CD4-positive, alpha-beta T cell treated with Interleukin-2 at 100 ng/mL for 4 hours (primary cell): ENCODE data around the gene UTP3.
"Not testable (repeated sequence)": the region's sequence is repeated elsewhere in the genome, so short reads cannot be mapped to it uniquely, and the experiment has no call there.

Source experiments
- DNase-seq: peaks from one replicate; pipeline ENCODE4 v3.0.0-alpha.2; 2020; ENCODE audit warnings: low spot score

UTP3 gene

DNA sequence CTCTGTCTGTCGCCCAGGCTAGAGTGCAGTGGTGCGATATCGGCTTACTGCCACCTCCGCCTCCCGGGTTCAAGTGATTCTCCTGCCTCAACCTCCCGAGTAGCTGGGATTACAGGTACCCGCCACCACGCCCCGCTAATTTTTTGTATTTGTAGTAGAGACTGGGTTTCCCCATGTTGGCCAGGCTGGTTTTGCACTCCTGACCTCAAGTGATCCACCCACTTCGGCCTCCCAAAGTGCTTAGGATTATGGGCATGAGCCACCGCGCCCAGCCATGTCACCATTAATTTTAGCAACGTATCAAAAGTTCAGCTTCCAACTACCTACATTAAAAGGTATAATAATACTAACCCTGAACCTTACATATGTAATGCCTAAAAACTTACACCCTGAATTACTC is 940 bp upstream of the UTP3 start:
- DNase-seq, result no peak

DNA sequence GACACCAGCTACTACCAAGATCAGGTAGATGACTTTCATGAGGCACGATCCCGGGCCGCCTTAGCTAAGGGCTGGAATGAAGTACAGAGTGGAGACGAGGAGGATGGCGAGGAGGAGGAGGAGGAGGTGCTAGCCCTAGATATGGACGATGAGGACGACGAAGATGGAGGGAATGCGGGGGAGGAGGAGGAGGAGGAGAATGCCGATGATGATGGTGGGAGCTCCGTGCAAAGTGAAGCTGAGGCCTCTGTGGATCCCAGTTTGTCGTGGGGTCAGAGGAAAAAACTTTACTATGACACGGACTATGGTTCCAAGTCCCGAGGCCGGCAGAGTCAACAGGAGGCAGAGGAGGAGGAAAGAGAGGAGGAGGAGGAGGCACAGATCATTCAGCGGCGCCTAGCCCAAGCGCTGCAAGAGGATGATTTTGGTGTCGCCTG is 481 bp downstream of the UTP3 start:
- peak; percentile 7 for DNase-seq

DNA sequence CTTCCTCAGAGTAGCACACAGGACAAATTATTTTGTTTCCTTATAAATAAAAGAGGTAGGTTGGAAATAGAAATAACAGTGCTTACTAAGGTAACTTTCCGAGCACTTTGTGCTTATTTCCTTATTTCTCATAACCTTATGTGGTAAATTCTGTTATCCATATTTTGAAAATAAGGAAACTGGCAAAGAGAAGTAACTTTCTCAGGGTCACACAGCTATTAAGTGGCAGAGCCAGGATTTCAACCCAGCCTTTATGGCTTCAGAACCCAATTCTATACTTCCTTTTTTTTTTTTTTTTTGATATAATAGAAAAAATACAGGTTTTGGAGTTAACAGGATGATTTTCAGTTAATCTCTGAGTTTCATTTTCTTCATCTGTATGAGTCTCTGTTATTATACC is 3.3 kb downstream of the UTP3 start:
- DNase-seq, result no peak

DNA sequence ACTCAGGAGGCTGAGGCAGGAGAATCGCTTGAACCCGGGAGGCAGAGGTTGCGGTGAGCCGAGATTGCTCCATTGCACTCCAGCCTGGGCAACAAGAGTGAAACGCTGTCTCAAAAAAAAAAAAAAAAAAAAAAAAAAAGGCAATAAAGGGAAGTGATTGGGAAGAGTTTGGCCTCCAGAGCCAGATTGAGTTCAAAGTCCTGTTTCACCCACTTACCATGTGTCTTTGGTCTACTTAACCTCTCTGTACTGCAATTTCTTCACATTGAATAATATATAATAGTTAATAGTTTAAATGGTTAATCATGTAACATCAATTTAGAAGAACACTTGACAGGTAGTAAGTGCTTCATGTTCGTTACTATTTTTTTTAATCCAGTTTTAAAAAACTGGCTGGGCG is 6.3 kb downstream of the UTP3 start:
- DNase-seq, result not testable (repeated sequence)

DNA sequence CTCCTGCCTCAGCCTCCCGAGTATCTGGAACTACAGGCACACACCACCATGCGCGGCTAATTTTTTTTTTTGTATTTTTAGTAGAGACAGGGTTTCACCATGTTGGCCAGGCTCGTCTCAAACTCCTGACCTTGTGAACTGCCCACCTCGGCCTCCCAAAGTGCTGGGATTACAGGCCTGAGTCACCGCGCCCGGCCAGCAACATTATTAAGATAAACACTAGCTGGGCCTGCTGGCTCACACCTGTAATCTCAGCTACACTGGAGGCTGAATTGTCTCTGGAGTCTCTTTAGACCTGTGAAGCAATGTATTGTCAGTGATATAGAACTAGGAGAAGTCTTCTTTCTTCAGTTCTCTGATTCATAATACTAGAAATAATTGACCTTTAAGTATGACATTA is 10.1 kb downstream of the UTP3 start:
- not testable (repeated sequence) for DNase-seq

DNA sequence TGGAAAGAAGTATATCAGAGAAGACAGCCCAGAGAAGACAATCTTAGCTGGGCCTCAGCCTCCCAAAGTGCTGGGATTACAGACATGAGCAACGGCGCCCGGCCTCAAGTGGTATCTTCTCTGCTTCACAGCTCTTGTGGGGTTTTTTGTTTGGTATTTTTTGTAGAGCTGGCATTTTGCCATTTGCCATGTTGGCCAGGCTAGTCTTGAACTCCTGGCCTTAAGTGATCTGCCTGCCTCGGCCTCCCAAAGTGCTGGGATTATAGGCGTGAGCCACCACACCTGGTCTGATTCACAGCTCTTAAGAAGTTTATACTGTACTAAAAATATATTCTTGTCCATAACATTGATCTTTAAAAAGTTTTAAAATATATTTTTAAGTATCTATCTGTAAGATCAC is 12.4 kb downstream of the UTP3 start:
- DNase-seq, result no peak

DNA sequence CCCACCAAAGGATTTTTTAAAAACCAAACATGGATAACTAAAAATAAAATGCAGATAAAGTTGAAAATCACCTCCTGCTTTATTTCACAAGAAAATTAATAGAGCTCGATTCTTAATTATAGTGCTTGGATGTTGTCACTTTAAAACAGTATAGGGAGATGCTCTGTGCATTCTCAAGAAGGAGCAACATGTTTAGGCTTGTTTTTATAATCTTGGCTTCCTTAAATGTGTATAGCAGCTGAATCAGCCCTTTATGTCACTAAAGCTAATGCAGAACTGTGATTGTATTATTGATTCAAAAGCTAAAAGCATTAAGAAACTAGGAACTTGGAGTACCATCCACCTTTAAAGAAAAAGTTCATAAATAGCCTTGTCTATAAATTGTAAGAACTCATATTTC is 12.9 kb downstream of the UTP3 start:
- no peak for DNase-seq

DNA sequence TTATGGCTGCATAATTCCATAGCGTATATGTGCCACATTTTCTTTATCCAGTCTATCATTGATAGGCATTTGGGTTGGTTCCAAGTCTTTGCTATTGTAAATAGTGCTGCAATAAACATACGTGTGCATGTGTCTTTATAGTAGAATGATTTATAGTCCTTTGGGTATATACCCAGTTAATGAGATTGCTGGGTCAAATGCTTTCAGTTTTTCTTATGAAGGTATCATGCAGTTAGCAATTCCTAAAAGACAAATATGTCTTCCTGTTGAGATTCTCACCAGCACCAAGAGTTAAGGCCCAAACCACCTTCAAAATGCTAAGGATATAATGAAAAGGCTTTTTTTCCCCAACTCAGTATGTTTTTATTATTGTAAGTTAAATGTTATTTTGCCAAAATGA is 14.3 kb downstream of the UTP3 start:
- DNase-seq, result not testable (repeated sequence)

DNA sequence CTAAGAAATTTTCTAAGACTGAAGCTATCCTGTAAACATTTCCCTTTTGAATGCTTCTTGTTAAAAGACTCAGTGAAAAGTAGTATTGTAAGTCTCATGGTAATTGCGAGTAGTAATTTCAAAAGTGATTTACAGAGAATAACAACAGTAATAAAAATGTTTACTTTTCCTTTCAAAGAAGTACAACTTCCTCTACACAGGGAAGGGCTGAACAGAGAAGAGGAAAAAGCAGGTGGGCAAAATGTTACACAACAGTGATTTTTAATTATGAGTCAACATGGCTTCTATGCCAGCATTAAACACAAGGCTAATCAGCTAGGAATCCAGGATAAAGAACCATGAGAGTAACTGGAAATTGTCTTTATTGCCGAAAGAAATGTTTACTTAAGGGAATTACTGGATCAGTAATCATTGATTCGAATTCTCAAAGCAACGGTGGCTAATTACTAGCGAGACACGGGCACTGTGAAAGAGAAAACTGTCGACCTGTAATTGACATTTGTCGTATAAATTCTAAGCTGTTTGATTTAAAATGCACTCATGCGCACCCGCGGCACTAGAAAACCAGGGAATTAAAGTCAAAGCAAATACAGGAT is 15.4 kb downstream of the UTP3 start:
- no peak for DNase-seq

DNA sequence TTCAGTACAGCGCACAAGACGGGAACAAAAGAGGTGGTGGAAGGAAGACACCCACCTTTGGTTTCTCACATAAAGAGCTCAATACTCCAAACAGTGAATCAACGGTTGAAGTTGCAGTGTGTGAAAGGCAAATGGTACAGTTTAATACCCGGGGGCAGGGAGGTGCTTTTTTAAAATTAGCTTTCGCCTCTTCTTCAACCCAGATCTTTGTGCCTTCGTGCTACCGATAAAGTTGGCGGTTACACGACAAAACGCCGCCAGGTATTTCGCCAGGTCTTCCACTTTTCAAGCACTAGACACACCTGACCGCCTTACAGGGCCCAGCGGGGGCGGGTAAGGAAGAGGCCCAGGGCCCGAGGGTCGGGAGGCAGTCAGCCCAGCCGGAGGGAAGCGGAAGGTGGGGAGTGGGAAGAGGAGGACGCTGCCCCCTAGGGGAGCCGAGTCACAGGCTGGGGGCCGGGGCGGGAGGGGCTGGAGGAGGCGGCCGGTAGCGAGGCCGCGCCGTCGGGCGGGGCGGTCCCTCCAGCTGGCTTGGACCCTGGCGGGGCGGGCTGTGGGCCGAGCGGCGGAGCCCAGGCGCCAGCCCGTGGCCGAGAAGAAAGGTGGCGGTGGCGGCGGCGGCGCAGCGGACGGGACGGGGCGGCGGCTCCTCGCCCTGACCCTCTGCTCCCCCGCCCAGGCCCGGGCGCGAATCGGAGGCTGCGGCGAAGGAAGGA is 16.0 kb downstream of the UTP3 start:
- peak; percentile 57 for DNase-seq

DNA sequence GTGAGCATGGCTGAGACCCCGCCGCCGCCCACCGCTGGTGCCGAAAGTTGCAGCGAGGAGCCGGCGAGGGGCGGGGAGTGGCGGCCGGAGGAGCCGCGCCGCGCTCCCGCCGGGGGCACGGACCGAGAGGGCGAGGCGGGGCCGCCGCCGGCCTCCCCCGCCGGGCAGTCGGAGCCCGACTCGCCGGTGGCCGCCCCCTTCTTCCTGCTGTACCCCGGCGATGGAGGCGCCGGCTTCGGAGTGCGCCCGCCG is 16.5 kb downstream of the UTP3 start:
- DNase-seq, result no peak

DNA sequence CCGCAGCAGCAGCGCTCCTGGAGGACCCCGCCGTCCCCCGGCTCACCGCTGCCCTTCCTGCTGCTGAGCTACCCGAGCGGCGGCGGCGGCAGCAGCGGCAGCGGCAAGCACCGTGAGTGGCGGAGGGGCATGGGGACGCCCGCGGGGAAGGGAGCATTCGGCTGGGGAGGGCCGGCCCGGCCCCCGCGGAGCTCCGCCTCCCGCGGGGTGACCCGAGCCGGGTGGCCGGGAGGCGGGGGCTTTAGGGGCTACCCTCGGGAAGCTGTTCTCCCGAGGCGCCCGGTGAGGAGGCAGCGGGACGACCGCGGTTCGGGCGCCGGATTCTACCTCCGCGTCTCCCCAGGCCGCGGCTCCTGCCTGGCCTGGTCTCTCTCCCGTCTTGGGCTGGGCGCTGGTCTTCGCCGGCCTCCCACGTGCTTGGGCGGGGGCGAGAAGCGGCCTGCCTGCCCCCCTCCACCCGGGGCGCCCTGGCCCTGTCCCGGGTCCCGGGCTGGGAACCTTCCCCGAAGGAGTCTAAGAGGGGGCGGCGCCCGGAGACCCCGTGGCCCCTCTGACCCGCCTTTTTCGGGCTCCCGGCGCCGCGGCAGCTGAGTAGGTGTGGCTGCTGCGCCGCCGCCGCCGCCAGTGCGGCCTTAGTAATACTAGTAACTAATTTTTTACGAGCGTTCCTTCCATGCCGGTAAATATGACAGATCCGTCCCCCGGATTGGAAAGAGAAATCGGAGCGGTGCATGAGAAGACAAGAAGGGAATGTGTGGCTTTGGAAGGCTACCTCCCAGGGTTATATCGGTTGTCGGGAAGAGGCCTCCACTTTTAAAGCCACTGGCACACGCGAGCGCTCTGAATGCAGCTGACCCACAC is 17.1 kb downstream of the UTP3 start:
- peak; percentile 76 for DNase-seq

DNA sequence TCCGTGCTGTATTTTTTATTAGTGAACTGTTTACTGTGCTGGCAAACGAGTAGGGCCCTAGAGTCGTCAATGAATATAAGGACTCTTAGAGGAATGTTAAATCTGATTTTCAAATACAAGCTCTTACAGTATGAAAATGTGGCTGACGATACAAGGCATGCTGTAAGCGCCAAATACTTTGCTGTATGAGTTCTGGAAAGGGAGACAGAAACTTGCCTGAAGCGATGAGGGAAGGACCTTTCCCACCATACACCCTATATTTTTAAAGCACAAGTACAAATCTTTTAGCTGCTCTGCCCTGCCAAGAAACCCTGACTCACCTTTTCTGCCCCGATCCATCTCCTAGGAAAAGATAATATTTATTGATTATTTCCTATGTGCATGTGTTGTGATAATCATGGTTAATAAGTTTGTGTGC is 17.7 kb downstream of the UTP3 start:
- DNase-seq, result no peak

DNA sequence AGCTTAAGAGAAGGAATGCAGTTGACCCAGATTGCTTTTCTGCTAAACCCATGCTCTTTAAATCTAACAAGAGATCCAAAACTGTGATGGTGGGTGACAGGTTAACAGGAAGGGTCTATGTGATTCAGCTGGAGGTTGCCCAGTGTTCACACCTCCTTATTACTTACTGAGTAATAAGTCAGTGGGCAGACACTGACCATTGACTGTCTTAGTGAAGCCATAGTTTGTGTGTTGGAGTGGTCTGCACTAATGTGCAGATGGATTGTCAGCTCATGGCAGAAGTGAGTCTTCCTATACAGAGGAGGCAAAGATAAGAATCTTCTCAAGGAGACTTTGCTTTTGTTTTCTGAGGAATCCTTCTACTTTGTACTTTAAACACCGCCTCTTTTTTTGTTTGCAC is 18.2 kb downstream of the UTP3 start:
- no peak for DNase-seq

DNA sequence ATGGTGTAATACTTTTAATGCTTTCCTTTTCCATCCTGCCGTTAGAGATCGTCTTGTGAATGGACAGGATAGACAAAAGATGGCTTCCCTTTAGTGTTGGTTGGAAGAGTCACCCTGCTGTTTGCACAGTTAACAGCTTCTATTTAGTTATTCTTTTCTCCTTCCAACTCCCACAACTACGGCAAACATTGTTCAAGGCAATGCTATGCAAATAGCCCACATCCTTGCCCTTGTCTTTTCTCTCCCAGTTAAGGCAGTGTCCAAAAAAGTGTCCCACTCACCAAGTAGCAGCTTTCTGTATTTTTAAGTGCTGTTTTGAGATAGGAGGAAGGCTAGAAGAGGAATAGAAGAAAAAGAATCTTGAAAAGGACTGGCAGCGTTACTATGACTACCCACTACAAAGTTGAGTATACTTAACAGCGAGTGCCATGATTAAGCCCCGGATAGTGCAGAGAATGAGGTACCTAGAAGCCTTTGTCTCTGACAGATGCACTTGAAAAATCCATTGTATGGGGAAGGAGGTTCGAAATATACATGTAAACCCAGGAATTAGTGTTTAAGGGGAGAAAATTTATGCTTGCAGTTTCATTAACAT is 21.4 kb downstream of the UTP3 start:
- DNase-seq, result no peak

DNA sequence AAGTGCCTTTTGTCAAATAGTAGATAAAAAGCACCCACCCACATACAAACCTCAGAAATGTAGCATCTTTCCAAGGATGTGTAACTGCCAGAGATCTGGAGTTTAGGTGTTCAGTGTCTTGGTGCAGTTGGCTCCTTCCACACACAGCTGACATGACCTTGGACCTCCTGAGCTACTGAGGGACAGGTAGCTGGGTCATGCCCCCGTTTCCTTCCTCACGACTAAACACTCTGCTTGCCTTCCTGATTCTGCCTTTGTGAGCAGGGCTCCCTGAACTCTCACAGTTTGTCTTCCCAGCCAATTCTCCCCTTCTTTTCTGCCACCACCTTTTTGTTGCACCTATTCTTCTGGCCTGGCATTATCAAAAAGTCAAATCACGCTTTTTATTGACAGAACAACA is 23.3 kb downstream of the UTP3 start:
- no peak for DNase-seq

DNA sequence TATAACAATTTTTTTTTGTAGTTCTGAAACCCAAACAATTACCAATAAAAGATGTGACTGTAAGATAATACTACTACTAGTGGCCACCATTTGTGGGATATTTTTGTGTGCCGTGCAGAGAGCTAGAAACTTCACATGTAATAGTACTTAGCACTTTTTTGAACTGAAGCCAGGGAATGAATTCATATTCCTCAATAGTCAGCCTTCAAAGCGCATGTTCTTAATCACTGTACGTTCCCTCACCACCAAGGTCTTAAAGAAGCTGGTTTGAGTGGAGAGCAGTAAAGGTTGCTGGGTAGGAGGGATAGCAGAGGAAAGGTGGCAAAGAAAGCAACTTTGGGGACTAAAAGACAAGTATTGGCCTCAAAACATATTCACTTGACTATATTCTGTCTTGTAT is 23.8 kb downstream of the UTP3 start:
- DNase-seq, result no peak

DNA sequence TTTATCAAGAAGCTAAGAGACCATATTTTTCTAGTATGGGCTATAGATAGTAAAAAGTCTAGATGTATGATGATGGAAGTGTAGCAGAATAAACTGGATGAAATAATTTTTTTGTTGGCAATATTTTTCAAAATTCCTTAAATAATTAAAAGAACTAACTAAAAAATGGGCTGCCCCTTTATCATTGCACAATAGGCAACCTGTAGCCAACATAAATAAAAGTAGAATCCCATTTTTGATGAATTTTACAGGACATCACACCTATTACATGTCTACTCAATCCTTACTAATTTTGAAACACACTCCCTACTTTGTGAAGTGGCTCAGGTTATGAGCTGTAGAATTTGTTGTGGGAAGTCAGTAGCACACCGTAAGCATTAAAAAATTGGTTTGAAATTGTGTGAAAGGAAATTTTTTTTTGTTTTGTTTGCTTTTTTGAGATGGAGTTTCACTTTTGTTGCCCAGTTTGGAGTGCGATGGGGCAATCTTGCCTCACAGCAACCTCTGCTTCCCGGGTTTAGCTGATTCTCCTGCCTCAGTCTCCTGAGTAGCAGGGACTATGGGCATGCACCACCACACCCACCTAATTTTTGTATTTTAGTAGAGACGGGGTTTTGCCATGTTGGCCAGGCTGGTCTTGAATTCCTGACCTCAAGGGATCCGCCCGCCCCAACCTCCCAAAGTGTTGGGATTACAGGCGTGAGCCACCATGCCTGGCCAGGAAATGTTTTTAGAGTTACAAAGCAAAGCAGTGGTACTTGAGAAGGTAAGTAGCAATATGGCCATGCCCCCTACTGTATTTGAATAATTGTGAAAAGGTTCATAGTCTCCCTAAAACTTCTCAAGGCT is 24.5 kb downstream of the UTP3 start:
- no peak for DNase-seq

DNA sequence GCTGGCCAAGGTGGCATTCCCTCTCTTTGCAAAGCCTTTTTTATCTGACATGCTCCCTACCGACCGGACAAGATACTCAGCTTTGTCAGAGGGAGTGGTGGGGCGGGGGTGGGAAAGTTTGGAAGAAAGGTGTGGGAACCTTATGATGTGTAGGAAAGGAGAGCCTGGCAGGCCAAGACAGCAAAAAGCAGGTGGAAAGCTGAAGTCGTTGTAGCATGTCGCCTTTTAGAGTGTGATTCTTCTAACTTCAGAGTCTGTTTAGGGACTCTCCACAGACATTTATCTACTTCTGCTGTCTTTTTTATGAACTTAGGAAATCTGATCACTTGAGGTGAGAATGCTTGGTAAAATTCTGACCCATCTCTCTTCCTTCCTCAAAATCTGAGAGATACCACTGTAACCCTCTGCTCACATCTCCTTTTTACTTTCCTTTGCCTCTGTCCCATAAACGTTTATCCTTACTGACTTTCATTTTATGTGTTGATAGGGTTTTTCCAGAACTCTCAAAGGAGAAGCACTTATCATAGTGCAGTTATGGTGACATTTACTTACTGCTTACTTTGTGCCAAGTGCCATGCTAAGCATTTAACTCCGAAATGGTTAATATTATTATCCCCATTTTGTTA is 25.2 kb downstream of the UTP3 start:
- DNase-seq, result no peak

DNA sequence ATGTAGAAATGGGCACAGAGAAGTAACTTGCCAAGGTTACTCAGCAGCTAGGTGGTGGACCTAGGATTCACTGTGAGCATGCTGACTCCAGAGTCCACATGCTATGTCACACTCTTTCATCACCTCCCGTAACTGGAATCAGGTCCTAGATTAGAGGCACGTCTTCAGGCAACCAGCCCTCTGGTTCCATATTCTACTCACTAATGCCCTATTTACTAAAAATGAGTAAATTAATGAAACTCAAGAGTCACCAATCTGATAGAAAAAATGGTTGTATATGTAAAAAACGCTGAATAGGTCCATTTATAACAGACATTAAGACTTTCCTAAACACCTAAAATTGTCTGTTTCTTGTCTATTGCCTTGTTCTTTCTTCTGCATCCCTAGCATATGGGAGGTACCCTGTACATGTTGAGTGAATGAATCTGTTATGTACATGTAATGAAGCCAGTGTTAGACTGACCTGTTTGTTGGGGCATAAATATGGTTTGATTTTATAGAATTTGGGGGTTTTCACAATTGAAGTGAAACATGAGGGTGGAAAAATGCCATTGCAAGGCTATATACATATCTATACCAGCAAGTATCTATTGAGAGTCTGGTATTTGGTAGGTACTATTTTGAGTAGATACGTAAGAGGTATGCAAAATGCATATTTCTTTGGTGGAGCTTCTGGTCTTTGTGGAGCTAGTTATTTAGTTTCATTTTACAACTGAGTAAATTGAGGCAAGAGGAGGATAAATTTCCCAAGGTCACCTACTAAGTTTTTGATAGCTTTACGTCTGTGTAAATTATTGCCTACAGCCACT is 26.0 kb downstream of the UTP3 start:
- DNase-seq, result no peak

DNA sequence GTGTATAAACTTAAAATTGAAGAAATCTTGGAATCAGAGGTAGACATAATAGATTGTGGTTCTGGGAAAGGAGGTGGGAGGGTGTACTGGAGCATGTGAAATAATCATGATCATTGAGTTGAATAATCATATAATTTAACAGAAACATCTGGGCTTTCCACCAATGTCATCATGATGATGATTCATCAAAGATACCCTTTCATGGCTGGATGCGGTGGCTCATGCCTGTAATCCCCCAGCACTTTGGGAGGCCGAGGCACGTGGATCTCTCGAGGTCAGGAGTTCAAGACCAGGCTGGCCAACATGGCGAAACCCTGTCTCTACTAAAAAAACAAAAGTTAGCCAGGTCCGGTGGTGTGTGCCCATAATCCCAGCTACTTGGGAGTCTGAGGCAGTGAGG is 26.8 kb downstream of the UTP3 start:
- DNase-seq, result no peak
